Measurements from ENCODE around the gene PSME3. TPM values are rescaled to one million over a fixed set of nuclear protein-coding genes. Genes with fewer than 3 reads are reported as not detected.
A peak's percentile ranks its signal among the peaks of the same experiment; 100 is the strongest.

PSME3 gene
- total and polyA plus RNA-seq, 4 donors, result 25.0 to 55.3 (median 39.8) TPM

DNA sequence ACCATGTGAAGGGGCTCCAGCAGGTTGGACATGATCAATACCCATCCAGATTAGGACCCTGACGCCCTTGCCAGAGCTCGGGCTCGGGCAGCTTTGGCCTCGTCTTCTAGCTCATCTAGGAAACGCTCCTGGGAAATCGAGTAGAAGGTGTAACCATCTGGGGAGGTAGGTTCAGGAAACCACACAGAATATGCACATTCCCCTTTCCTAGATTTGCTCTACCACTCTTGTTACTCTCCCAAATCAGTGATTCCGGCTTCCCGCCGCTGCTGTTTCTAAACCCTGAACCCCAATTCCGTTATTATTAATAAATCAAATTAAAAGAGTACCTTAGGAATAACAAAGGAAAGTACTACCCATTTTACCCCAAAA is 35.2 kb upstream of the PSME3 start:
- Histone ChIP-seq H3K9me3 (ENCODE audit: control insufficient read depth in 4 of 4, low read length in 3 of 4) (no peaks in the 10 kb centered on the region), H3K4me1 (ENCODE audit: control insufficient read depth in 4 of 4, insufficient read depth in 4 of 4, low read length in 3 of 4) (peaks cover 7 to 25% (median 18%) of the 10 kb centered on the region in 4 donors), H3K9ac (ENCODE audit: low read depth in 1 of 2, low read length in 2 of 2) (peak overlapping the region; percentile 82 to 96), H3K27me3 (ENCODE audit: control insufficient read depth in 4 of 4, insufficient read depth in 4 of 4, low read length in 3 of 4) (no peaks in the 10 kb centered on the region), H3K36me3 (ENCODE audit: control insufficient read depth in 4 of 4, insufficient read depth in 3 of 4, low read depth in 1 of 4, low read length in 3 of 4) (peaks cover 0 to 2% (median under 1%) of the 10 kb centered on the region in 4 donors), H3K4me3 (ENCODE audit: low read depth in 1 of 3, low read length in 3 of 3) (peak overlapping the region; percentile 50 to 99 (median 99)), H3K27ac (ENCODE audit: low read depth in 1 of 2, low read length in 2 of 2) (peak overlapping the region; percentile 25 to 38)
- 11% methylated on average over 10 of the region's 10 CpGs for WGBS
- no peak for DNase-seq (ENCODE audit: low spot score)
- TF ChIP-seq, protein P1, sequence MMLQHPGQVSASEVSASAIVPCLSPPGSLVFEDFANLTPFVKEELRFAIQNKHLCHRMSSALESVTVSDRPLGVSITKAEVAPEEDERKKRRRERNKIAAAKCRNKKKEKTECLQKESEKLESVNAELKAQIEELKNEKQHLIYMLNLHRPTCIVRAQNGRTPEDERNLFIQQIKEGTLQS (IDR thresholded peaks at IDR 0.05), result no peak
- TF ChIP-seq, protein P2, sequence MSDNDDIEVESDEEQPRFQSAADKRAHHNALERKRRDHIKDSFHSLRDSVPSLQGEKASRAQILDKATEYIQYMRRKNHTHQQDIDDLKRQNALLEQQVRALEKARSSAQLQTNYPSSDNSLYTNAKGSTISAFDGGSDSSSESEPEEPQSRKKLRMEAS (IDR thresholded peaks at IDR 0.05), result no peak

DNA sequence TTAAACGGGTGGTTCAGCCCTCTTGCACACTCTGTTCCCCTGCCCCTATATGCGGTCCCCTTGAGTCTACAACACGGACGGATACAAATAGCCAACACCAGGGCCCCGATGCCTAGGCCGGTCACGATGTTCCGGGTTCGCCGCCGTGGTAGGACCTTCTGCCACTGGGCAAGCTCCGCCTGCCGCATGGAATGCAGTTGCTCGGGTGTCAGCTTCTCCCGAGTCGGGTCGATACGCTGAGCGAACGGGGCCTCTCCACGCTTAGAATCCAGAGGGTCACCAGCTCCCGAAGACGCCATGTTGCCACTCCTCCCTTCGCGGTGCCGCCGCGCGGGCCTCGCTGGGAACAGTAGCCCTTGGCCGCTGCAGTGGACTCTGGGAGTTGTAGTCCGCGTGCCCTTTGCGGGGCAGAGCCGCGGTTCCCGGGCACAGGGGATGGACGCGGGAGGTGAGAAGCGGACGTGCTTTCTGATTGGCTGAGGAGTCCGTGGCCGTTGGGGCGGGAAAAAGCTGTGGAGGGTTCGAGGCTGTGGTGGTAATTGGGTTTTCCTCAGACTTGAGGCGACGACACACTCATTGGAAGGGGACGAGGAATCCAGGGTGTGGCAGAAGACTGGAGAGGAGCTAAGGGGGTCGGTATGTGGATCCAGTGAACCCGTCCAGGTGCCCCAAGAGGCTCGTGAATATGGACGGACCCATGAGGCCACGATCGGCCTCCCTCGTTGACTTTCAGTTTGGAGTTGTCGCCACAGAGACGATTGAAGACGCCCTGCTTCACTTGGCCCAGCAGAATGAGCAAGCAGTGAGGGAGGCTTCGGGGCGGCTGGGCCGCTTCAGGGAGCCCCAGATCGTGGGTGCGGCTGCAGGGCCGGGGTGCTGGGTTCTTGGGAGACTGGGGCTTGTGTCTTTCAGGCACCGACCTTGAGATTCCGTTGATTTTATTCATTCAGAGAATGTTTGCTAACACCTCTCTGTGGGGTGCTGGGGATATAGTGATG is 34.5 kb upstream of the PSME3 start, which contains the start of the genes CNTD1 and COA3:
CNTD1 (plus strand) TSS at position 479 of the 998 bp plus-strand sequence; CDS start at position 686, 207 bp downstream.
COA3 (minus strand) TSS at position 322 of the 998 bp plus-strand sequence; CDS start at position 299, 23 bp downstream.
- 26% methylated on average over 66 of the region's 66 CpGs for WGBS
- Histone ChIP-seq H3K36me3 (ENCODE audit: control insufficient read depth in 4 of 4, insufficient read depth in 3 of 4, low read depth in 1 of 4, low read length in 3 of 4) (peaks cover 0 to 2% (median under 1%) of the 10 kb centered on the region in 4 donors), H3K4me1 (ENCODE audit: control insufficient read depth in 4 of 4, insufficient read depth in 4 of 4, low read length in 3 of 4) (peaks cover 7 to 25% (median 18%) of the 10 kb centered on the region in 4 donors)

More for the DNA sequence above, 34.5 kb upstream of the PSME3 start, which contains the start of the genes CNTD1 and COA3:
- H3K27ac ChIP-seq (ENCODE audit: low read depth in 1 of 2, low read length in 2 of 2), result peak within 1 kb of the TSS; percentile 25 to 38
- TF ChIP-seq RAD21 (IDR thresholded peaks at IDR 0.05) (peak; percentile 7 to 52), GABPA (IDR thresholded peaks at IDR 0.05 in 1 of 2, conservative IDR thresholded peaks at IDR 0.05 in 1 of 2) (peak in 1 of 2 donors; percentile 73), HNF4G (IDR thresholded peaks at IDR 0.05) (no peak), FOXA1 (IDR thresholded peaks at IDR 0.05) (peak; percentile 37), JUND (IDR thresholded peaks at IDR 0.05) (no peak), EGR1 (IDR thresholded peaks at IDR 0.05; ENCODE audit: low read depth in 2 of 2) (no peak), YY1 (IDR thresholded peaks at IDR 0.05) (peak; percentile 99), FOXA2 (IDR thresholded peaks at IDR 0.05) (no peak), SP1 (IDR thresholded peaks at IDR 0.05) (peak; percentile 42), HNF4A (conservative IDR thresholded peaks at IDR 0.05) (peak; percentile 22 to 25), NR2F2 (IDR thresholded peaks at IDR 0.05) (no peak), TAF1 (conservative IDR thresholded peaks at IDR 0.05) (no peak), RXRA (IDR thresholded peaks at IDR 0.05) (peak in 1 of 2 donors; percentile 26)
- TF ChIP-seq, protein P2 (IDR thresholded peaks at IDR 0.05), result peak; percentile 55
- TF ChIP-seq, protein P3, sequence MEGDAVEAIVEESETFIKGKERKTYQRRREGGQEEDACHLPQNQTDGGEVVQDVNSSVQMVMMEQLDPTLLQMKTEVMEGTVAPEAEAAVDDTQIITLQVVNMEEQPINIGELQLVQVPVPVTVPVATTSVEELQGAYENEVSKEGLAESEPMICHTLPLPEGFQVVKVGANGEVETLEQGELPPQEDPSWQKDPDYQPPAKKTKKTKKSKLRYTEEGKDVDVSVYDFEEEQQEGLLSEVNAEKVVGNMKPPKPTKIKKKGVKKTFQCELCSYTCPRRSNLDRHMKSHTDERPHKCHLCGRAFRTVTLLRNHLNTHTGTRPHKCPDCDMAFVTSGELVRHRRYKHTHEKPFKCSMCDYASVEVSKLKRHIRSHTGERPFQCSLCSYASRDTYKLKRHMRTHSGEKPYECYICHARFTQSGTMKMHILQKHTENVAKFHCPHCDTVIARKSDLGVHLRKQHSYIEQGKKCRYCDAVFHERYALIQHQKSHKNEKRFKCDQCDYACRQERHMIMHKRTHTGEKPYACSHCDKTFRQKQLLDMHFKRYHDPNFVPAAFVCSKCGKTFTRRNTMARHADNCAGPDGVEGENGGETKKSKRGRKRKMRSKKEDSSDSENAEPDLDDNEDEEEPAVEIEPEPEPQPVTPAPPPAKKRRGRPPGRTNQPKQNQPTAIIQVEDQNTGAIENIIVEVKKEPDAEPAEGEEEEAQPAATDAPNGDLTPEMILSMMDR (IDR thresholded peaks at IDR 0.05; ENCODE audit: low read depth, low read length, missing input control), result no peak
- TF ChIP-seq, protein P4, sequence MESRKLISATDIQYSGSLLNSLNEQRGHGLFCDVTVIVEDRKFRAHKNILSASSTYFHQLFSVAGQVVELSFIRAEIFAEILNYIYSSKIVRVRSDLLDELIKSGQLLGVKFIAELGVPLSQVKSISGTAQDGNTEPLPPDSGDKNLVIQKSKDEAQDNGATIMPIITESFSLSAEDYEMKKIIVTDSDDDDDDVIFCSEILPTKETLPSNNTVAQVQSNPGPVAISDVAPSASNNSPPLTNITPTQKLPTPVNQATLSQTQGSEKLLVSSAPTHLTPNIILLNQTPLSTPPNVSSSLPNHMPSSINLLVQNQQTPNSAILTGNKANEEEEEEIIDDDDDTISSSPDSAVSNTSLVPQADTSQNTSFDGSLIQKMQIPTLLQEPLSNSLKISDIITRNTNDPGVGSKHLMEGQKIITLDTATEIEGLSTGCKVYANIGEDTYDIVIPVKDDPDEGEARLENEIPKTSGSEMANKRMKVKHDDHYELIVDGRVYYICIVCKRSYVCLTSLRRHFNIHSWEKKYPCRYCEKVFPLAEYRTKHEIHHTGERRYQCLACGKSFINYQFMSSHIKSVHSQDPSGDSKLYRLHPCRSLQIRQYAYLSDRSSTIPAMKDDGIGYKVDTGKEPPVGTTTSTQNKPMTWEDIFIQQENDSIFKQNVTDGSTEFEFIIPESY (IDR thresholded peaks at IDR 0.05), result peak; percentile 71
- TF ChIP-seq, protein P5, sequence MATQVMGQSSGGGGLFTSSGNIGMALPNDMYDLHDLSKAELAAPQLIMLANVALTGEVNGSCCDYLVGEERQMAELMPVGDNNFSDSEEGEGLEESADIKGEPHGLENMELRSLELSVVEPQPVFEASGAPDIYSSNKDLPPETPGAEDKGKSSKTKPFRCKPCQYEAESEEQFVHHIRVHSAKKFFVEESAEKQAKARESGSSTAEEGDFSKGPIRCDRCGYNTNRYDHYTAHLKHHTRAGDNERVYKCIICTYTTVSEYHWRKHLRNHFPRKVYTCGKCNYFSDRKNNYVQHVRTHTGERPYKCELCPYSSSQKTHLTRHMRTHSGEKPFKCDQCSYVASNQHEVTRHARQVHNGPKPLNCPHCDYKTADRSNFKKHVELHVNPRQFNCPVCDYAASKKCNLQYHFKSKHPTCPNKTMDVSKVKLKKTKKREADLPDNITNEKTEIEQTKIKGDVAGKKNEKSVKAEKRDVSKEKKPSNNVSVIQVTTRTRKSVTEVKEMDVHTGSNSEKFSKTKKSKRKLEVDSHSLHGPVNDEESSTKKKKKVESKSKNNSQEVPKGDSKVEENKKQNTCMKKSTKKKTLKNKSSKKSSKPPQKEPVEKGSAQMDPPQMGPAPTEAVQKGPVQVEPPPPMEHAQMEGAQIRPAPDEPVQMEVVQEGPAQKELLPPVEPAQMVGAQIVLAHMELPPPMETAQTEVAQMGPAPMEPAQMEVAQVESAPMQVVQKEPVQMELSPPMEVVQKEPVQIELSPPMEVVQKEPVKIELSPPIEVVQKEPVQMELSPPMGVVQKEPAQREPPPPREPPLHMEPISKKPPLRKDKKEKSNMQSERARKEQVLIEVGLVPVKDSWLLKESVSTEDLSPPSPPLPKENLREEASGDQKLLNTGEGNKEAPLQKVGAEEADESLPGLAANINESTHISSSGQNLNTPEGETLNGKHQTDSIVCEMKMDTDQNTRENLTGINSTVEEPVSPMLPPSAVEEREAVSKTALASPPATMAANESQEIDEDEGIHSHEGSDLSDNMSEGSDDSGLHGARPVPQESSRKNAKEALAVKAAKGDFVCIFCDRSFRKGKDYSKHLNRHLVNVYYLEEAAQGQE (IDR thresholded peaks at IDR 0.05), result peak; percentile 73
- TF ChIP-seq, protein P1 (IDR thresholded peaks at IDR 0.05), result no peak
- peak within 1 kb of the TSS; percentile 82 to 96 for H3K9ac ChIP-seq (ENCODE audit: low read depth in 1 of 2, low read length in 2 of 2)
- DNase-seq (ENCODE audit: low spot score), result peak; percentile 87
- no peaks in the 10 kb centered on the region for H3K9me3 ChIP-seq (ENCODE audit: control insufficient read depth in 4 of 4, low read length in 3 of 4)
- H3K4me3 ChIP-seq (ENCODE audit: low read depth in 1 of 3, low read length in 3 of 3), result peak within 1 kb of the TSS; percentile 50 to 99 (median 99)
- H3K27me3 ChIP-seq (ENCODE audit: control insufficient read depth in 4 of 4, insufficient read depth in 4 of 4, low read length in 3 of 4), result no peaks in the 10 kb centered on the region

Measured in liver (tissue), 9 donors.